Activated CD8-positive, alpha-beta T cell treated with anti-CD3 and anti-CD28 coated beads, Interleukin-2, amount 10 ng/mL, durations not matched to agents 7 days and 5 days (primary cell): ENCODE measurements around the gene ARID3B. TPM values are rescaled to one million over a fixed set of nuclear protein-coding genes. Genes with fewer than 3 reads are reported as not detected.
A peak's percentile ranks its signal among the peaks of the same experiment; 100 is the strongest.

Experiments used
- ATAC-seq: fragments of 150-1000 bp; cut with Tn5 transposase; one replicate; pipeline ENCODE4 v1.10.0; 2021; ENCODE audit warnings: moderate library complexity
- CTCF ChIA-PET: fragments of 350-600 bp; sonication (Branson Sonifier 250); formaldehyde crosslinking; loops from one replicate; lab custom pipeline; 2021; ENCODE audit warnings: antibody characterized with exemption; lab: Charles Lee
- POLR2A ChIA-PET: fragments of 350-600 bp; sonication (Branson Sonifier 250); formaldehyde crosslinking; loops from one replicate; lab custom pipeline; 2021; ENCODE audit warnings: antibody characterized with exemption; lab: Charles Lee
- DNase-seq: peaks from one replicate; pipeline ENCODE4 v3.0.0-alpha.2; 2020
- H3K27ac Mint-ChIP-seq: one replicate; pipeline ENCODE4 v1.8.0; 2021; ENCODE audit warnings: mild to moderate bottlenecking, mixed read lengths
- H3K27me3 Mint-ChIP-seq: one replicate; pipeline ENCODE4 v1.8.0; 2021; ENCODE audit warnings: low read depth, mixed read lengths
- H3K36me3 Mint-ChIP-seq: one replicate; pipeline ENCODE4 v1.8.0; 2021; ENCODE audit warnings: low read depth, mixed read lengths
- H3K4me1 Mint-ChIP-seq: one replicate; pipeline ENCODE4 v1.8.0; 2021; ENCODE audit warnings: low read depth, mixed read lengths
- H3K4me3 Mint-ChIP-seq: one replicate; pipeline ENCODE4 v1.8.0; 2021; ENCODE audit warnings: mild to moderate bottlenecking, mixed read lengths
- H3K9me3 Mint-ChIP-seq: one replicate; pipeline ENCODE4 v1.8.0; 2022; ENCODE audit warnings: mixed read lengths; ENCODE audit not compliant: insufficient read depth
- total RNA-seq, 2 experiments: library from RNA; stranded (reverse); gene quantifications; one replicate each; pipeline ENCODE4 v1.2.3, GENCODE V29; 2021

ARID3B gene
- total RNA-seq, 2 experiments from 2014 or later, result 39.8 to 40.1 TPM

GRCh38 chr15:74608786-74609185, 67.8 kb downstream of the ARID3B start:
- ChIA-PET POLR2A (interaction anchor here (0.6 kb wide), 1 partner anchor 30 kb away, joined by 3 read pairs; no protein-coding TSS in a partner anchor), CTCF (no interaction called here)
- Mint-ChIP-seq H3K9me3 (no peaks in the 10 kb centered on the region), H3K27me3 (peaks cover 1% of the 10 kb centered on the region), H3K36me3 (no peaks in the 10 kb centered on the region), H3K4me3 (no peak overlapping the region), H3K27ac (no peak overlapping the region), H3K4me1 (peaks cover 9% of the 10 kb centered on the region)
- ATAC-seq (no peak), DNase-seq (no peak)

- no peak overlapping the region for H3K4me3 Mint-ChIP-seq
- ATAC-seq (no peak), DNase-seq (no peak)
- no peaks in the 10 kb centered on the region for H3K9me3 Mint-ChIP-seq
- ChIA-PET CTCF (interaction anchor here (1.2 to 1.5 kb wide), 2 partner anchors 11 to 24 kb away, joined by 3 to 5 read pairs; no protein-coding TSS in a partner anchor), POLR2A (no interaction called here)
- H3K4me1 Mint-ChIP-seq, result peaks cover 11% of the 10 kb centered on the region
- no peaks in the 10 kb centered on the region for H3K36me3 Mint-ChIP-seq
- H3K27me3 Mint-ChIP-seq, result peaks cover 1% of the 10 kb centered on the region
- no peak overlapping the region for H3K27ac Mint-ChIP-seq
These were observed 68.9 kb downstream of the ARID3B start for GRCh38 chr15:74609938-74610301.

- no peak overlapping the region for H3K4me3 Mint-ChIP-seq
- no peaks in the 10 kb centered on the region for H3K9me3 Mint-ChIP-seq
- ChIA-PET POLR2A (no interaction called here), CTCF (interaction anchor here (1.2 to 1.5 kb wide), 2 partner anchors 12 to 24 kb away, joined by 3 to 5 read pairs; no protein-coding TSS in a partner anchor)
- no peak overlapping the region for H3K27ac Mint-ChIP-seq
- no peak for DNase-seq
- H3K4me1 Mint-ChIP-seq, result peaks cover 13% of the 10 kb centered on the region
- H3K36me3 Mint-ChIP-seq, result no peaks in the 10 kb centered on the region
- H3K27me3 Mint-ChIP-seq, result peaks cover 1% of the 10 kb centered on the region
- ATAC-seq, result no peak
These were observed 69.4 kb downstream of the ARID3B start for GRCh38 chr15:74610302-74610951.

GRCh38 chr15:74611341-74611740, 70.3 kb downstream of the ARID3B start:
- DNase-seq (no peak), ATAC-seq (no peak)
- peaks cover 1% of the 10 kb centered on the region for H3K27me3 Mint-ChIP-seq
- peaks cover 14% of the 10 kb centered on the region for H3K4me1 Mint-ChIP-seq
- H3K36me3 Mint-ChIP-seq, result peaks cover 1% of the 10 kb centered on the region
- no peak overlapping the region for H3K27ac Mint-ChIP-seq
- no peak overlapping the region for H3K4me3 Mint-ChIP-seq
- POLR2A ChIA-PET, result no interaction called here
- CTCF ChIA-PET, result interaction anchor here (1.5 kb wide), 1 partner anchor 23 kb away, joined by 3 read pairs; no protein-coding TSS in a partner anchor
- H3K9me3 Mint-ChIP-seq, result no peaks in the 10 kb centered on the region

GRCh38 chr15:74611834-74612233, 70.8 kb downstream of the ARID3B start:
- POLR2A ChIA-PET, result no interaction called here
- CTCF ChIA-PET, result interaction anchor here (1.2 kb wide), 1 partner anchor 10 kb away, joined by 4 read pairs; no protein-coding TSS in a partner anchor
- Mint-ChIP-seq H3K27me3 (peaks cover 1% of the 10 kb centered on the region), H3K4me1 (peaks cover 18% of the 10 kb centered on the region), H3K36me3 (peaks cover 5% of the 10 kb centered on the region), H3K27ac (no peak overlapping the region), H3K4me3 (no peak overlapping the region), H3K9me3 (no peaks in the 10 kb centered on the region)
- DNase-seq (no peak), ATAC-seq (no peak)

- ChIA-PET POLR2A (interaction anchor here (1.1 to 4.9 kb wide), 2 partner anchors 72 to 152 kb away, joined by 3 to 38 read pairs; partner anchors contain the start of genes ARID3B and UBL7), CTCF (interaction anchor here (0.8 to 13.3 kb wide), 8 partner anchors 9 to 238 kb away, joined by 3 to 228 read pairs (median 4); partner anchors contain the start of gene ARID3B)
- peaks cover 27% of the 10 kb centered on the region for H3K4me1 Mint-ChIP-seq
- DNase-seq, result no peak
- peaks cover 11% of the 10 kb centered on the region for H3K36me3 Mint-ChIP-seq
- H3K27ac Mint-ChIP-seq, result peak overlapping the region; percentile 46
- ATAC-seq, result no peak
- no peak overlapping the region for H3K4me3 Mint-ChIP-seq
- H3K27me3 Mint-ChIP-seq, result peaks cover 1% of the 10 kb centered on the region
- H3K9me3 Mint-ChIP-seq, result no peaks in the 10 kb centered on the region
These were observed 71.7 kb downstream of the ARID3B start for GRCh38 chr15:74612677-74613076.

- Mint-ChIP-seq H3K36me3 (peaks cover 16% of the 10 kb centered on the region), H3K27me3 (no peaks in the 10 kb centered on the region), H3K4me3 (no peak overlapping the region), H3K27ac (peak overlapping the region; percentile 68), H3K9me3 (no peaks in the 10 kb centered on the region), H3K4me1 (peaks cover 33% of the 10 kb centered on the region)
- ATAC-seq (no peak), DNase-seq (no peak)
- CTCF ChIA-PET, result interaction anchor here (0.6 to 13.3 kb wide), 12 partner anchors 12 to 710 kb away, joined by 3 to 228 read pairs (median 3); partner anchors contain the start of gene ARID3B
- POLR2A ChIA-PET, result interaction anchor here (0.8 to 4.9 kb wide), 6 partner anchors 10 to 152 kb away, joined by 3 to 38 read pairs (median 6); partner anchors contain the start of genes ARID3B and UBL7
These were observed 72.3 kb downstream of the ARID3B start for GRCh38 chr15:74613089-74613952.

- Mint-ChIP-seq H3K4me3 (peak overlapping the region; percentile 67), H3K27ac (peak overlapping the region; percentile 97), H3K27me3 (no peaks in the 10 kb centered on the region), H3K36me3 (peaks cover 18% of the 10 kb centered on the region), H3K4me1 (peaks cover 38% of the 10 kb centered on the region), H3K9me3 (no peaks in the 10 kb centered on the region)
- CTCF ChIA-PET, result interaction anchor here (0.6 to 13.3 kb wide), 11 partner anchors 10 to 711 kb away, joined by 3 to 228 read pairs (median 5); no protein-coding TSS in a partner anchor
- DNase-seq, result no peak
- POLR2A ChIA-PET, result interaction anchor here (0.8 to 4.9 kb wide), 6 partner anchors 11 to 153 kb away, joined by 3 to 38 read pairs (median 7); partner anchors contain the start of genes ARID3B and UBL7
- ATAC-seq, result no peak
These were observed 73.1 kb downstream of the ARID3B start for GRCh38 chr15:74613953-74614743.

GRCh38 chr15:74614744-74615507, 73.9 kb downstream of the ARID3B start:
- Mint-ChIP-seq H3K4me3 (peak overlapping the region; percentile 98), H3K36me3 (peaks cover 25% of the 10 kb centered on the region), H3K9me3 (no peaks in the 10 kb centered on the region), H3K4me1 (peaks cover 42% of the 10 kb centered on the region), H3K27me3 (no peaks in the 10 kb centered on the region), H3K27ac (peak overlapping the region; percentile 97)
- ChIA-PET CTCF (interaction anchor here (0.8 to 13.3 kb wide), 14 partner anchors 10 to 253 kb away, joined by 3 to 228 read pairs (median 6); partner anchors contain the start of gene ARID3B), POLR2A (interaction anchor here (0.9 to 4.9 kb wide), 12 partner anchors 12 to 245 kb away, joined by 3 to 38 read pairs (median 3); partner anchors contain the start of gene ARID3B)
- DNase-seq (peak; percentile 91), ATAC-seq (peak; percentile 72)
